ENCODE results near the gene NR2F1.

Gene NR2F1

GRCh38 chr5:93578813-93579691, 4.0 kb upstream of the NR2F1 start:
- in situ Hi-C loops (cut with HindIII; ENCODE audit: low sequenced_read_pairs) = no loop called here
- peak overlapping the region; percentile 98 for H3K4me3 ChIP-seq (ENCODE audit: low read depth, low read length)
- TF ChIP-seq CTCF (IDR thresholded peaks at IDR 0.05; ENCODE audit: low read depth, low read length, missing control alignments) = peak; percentile 3
- no peak for DNase-seq (ENCODE audit: low read depth)

- no peak for TF ChIP-seq CTCF (IDR thresholded peaks at IDR 0.05; ENCODE audit: low read depth, low read length, missing control alignments)
- H3K4me3 ChIP-seq (ENCODE audit: low read depth, low read length) = peak overlapping the region; percentile 98
- in situ Hi-C loops (cut with HindIII; ENCODE audit: low sequenced_read_pairs) = no loop called here
- DNase-seq (ENCODE audit: low read depth) = no peak
Observed at GRCh38 chr5:93579692-93580062, 3.3 kb upstream of the NR2F1 start.

- H3K4me3 ChIP-seq (ENCODE audit: low read depth, low read length) = peak overlapping the region; percentile 98
- in situ Hi-C loops (cut with HindIII; ENCODE audit: low sequenced_read_pairs) = no loop called here
- DNase-seq (ENCODE audit: low read depth) = no peak
- no peak for TF ChIP-seq CTCF (IDR thresholded peaks at IDR 0.05; ENCODE audit: low read depth, low read length, missing control alignments)
Observed at GRCh38 chr5:93580063-93580926, 2.7 kb upstream of the NR2F1 start.

- in situ Hi-C loops (cut with HindIII; ENCODE audit: low sequenced_read_pairs) = no loop called here
- DNase-seq (ENCODE audit: low read depth) = no peak
- H3K4me3 ChIP-seq (ENCODE audit: low read depth, low read length) = peak within 1 kb of the TSS; percentile 98
- no peak for TF ChIP-seq CTCF (IDR thresholded peaks at IDR 0.05; ENCODE audit: low read depth, low read length, missing control alignments)
Observed at GRCh38 chr5:93580927-93581445, 2.0 kb upstream of the NR2F1 start, which contains the start of gene NR2F1-AS1. TSS of gene NR2F1-AS1 (minus strand) at chr5:93581219.

GRCh38 chr5:93582167-93582462, 907 bp upstream of the NR2F1 start:
- DNase-seq (ENCODE audit: low read depth) = no peak
- TF ChIP-seq CTCF (IDR thresholded peaks at IDR 0.05; ENCODE audit: low read depth, low read length, missing control alignments) = no peak
- H3K4me3 ChIP-seq (ENCODE audit: low read depth, low read length) = peak overlapping the region; percentile 98
- in situ Hi-C loops (cut with HindIII; ENCODE audit: low sequenced_read_pairs) = no loop called here

- peak overlapping the region; percentile 98 for H3K4me3 ChIP-seq (ENCODE audit: low read depth, low read length)
- no peak for TF ChIP-seq CTCF (IDR thresholded peaks at IDR 0.05; ENCODE audit: low read depth, low read length, missing control alignments)
- no peak for DNase-seq (ENCODE audit: low read depth)
- in situ Hi-C loops (cut with HindIII; ENCODE audit: low sequenced_read_pairs) = no loop called here
Observed at GRCh38 chr5:93583439-93583767, 381 bp downstream of the NR2F1 start.
